Measurements from ENCODE around the gene PDE4D. TPM values are rescaled to one million over a fixed set of nuclear protein-coding genes. Genes with fewer than 3 reads are reported as not detected.
"Not testable (repeated sequence)": the region's sequence is repeated elsewhere in the genome, so short reads cannot be mapped to it uniquely, and the experiment has no call there.

PDE4D gene
- polyA plus RNA-seq, 4 donors: 19.4 to 35.9 (median 23.1) TPM

GRCh38 chr5:59071755-59072549 is 821.6 kb downstream of the PDE4D start:
- no peak for DNase-seq (ENCODE audit: low read depth in 4 of 4, low spot score in 2 of 4)

GRCh38 chr5:59069438-59070079 is 824.0 kb downstream of the PDE4D start:
- DNase-seq (ENCODE audit: low read depth in 4 of 4, low spot score in 2 of 4): no peak

GRCh38 chr5:59067956-59068656 is 825.4 kb downstream of the PDE4D start:
- DNase-seq (ENCODE audit: low read depth in 4 of 4, low spot score in 2 of 4): no peak

- no peak for DNase-seq (ENCODE audit: low read depth in 4 of 4, low spot score in 2 of 4)
These were observed 827.0 kb downstream of the PDE4D start for GRCh38 chr5:59066367-59067163.

GRCh38 chr5:59065554-59065953 is 828.0 kb downstream of the PDE4D start:
- DNase-seq (ENCODE audit: low read depth in 4 of 4, low spot score in 2 of 4): no peak

- no peak for DNase-seq (ENCODE audit: low read depth in 4 of 4, low spot score in 2 of 4)
These were observed 829.2 kb downstream of the PDE4D start for GRCh38 chr5:59064293-59064692.

- DNase-seq (ENCODE audit: low read depth in 4 of 4, low spot score in 2 of 4): no peak
These were observed 830.4 kb downstream of the PDE4D start for GRCh38 chr5:59062986-59063683.

- no peak for DNase-seq (ENCODE audit: low read depth in 4 of 4, low spot score in 2 of 4)
These were observed 832.1 kb downstream of the PDE4D start for GRCh38 chr5:59061377-59061776.

GRCh38 chr5:59058969-59059687 is 834.4 kb downstream of the PDE4D start:
- no peak for DNase-seq (ENCODE audit: low read depth in 4 of 4, low spot score in 2 of 4)

GRCh38 chr5:59058237-59058636 is 835.3 kb downstream of the PDE4D start:
- no peak for DNase-seq (ENCODE audit: low read depth in 4 of 4, low spot score in 2 of 4)

- not testable (repeated sequence) for DNase-seq (ENCODE audit: low read depth in 4 of 4, low spot score in 2 of 4)
These were observed 836.9 kb downstream of the PDE4D start for GRCh38 chr5:59056599-59056998.

- DNase-seq (ENCODE audit: low read depth in 4 of 4, low spot score in 2 of 4): no peak
These were observed 837.6 kb downstream of the PDE4D start for GRCh38 chr5:59055745-59056448.

GRCh38 chr5:59054963-59055528 is 838.5 kb downstream of the PDE4D start:
- no peak for DNase-seq (ENCODE audit: low read depth in 4 of 4, low spot score in 2 of 4)

GRCh38 chr5:59051951-59052350 is 841.6 kb downstream of the PDE4D start:
- DNase-seq (ENCODE audit: low read depth in 4 of 4, low spot score in 2 of 4): no peak

GRCh38 chr5:59049095-59049494 is 844.4 kb downstream of the PDE4D start:
- no peak for DNase-seq (ENCODE audit: low read depth in 4 of 4, low spot score in 2 of 4)

- DNase-seq (ENCODE audit: low read depth in 4 of 4, low spot score in 2 of 4): no peak
These were observed 851.1 kb downstream of the PDE4D start for GRCh38 chr5:59042201-59043055.

- no peak for DNase-seq (ENCODE audit: low read depth in 4 of 4, low spot score in 2 of 4)
These were observed 852.2 kb downstream of the PDE4D start for GRCh38 chr5:59041355-59041754.

GRCh38 chr5:59040804-59041201 is 852.7 kb downstream of the PDE4D start:
- no peak for DNase-seq (ENCODE audit: low read depth in 4 of 4, low spot score in 2 of 4)

All from left renal cortex interstitium (tissue), 4 donors.